DOHH2 (cell line): Measurements from ENCODE around the gene MGAM2.

Experiments used
- H3F3A ChIP-seq: fragments of 200-600 bp; sonication (generic), shearing (Covaris generic); 2 replicates; pipeline ENCODE4 v1.6.0; 2016; ENCODE audit warnings: antibody characterized with exemption, mild to moderate bottlenecking; ENCODE audit not compliant: control insufficient read depth, insufficient read depth
- H3K27ac ChIP-seq: fragments of 200-600 bp; sonication (generic); 2 replicates; pipeline ENCODE4 v1.5.1; 2014; ENCODE audit warnings: low read depth, mild to moderate bottlenecking, low read length, moderate library complexity
- H3K27me3 ChIP-seq: fragments of 200-600 bp; sonication (generic); 2 replicates; pipeline ENCODE4 v1.6.1; 2014; ENCODE audit warnings: mild to moderate bottlenecking, low read length, mixed read lengths; ENCODE audit not compliant: control insufficient read depth
- H3K36me3 ChIP-seq: fragments of 200-600 bp; sonication (generic); 2 replicates; pipeline ENCODE4 v1.6.1; 2014; ENCODE audit warnings: mild to moderate bottlenecking, low read length, moderate library complexity, mixed read lengths; ENCODE audit not compliant: control insufficient read depth
- H3K4me1 ChIP-seq: fragments of 200-600 bp; sonication (generic); 2 replicates; pipeline ENCODE4 v1.6.1; 2014; ENCODE audit warnings: mild to moderate bottlenecking, low read length, mixed read lengths; ENCODE audit not compliant: control insufficient read depth
- H3K4me2 ChIP-seq: fragments of 200-600 bp; sonication (generic); 2 replicates; pipeline ENCODE4 v1.6.0; 2014; ENCODE audit warnings: mild to moderate bottlenecking, low read length, moderate library complexity
- H3K4me3 ChIP-seq: fragments of 200-600 bp; sonication (generic); 2 replicates; pipeline ENCODE4 v1.5.1; 2014; ENCODE audit warnings: mild to moderate bottlenecking, low read length, mixed read lengths
- H3K79me2 ChIP-seq: fragments of 200-600 bp; sonication (generic); 2 replicates; pipeline ENCODE4 v1.6.1; 2014; ENCODE audit warnings: mild to moderate bottlenecking, low read length, mixed read lengths; ENCODE audit not compliant: control insufficient read depth
- H3K9me2 ChIP-seq: fragments of 200-600 bp; sonication (generic); replicated peaks from 2 replicates; pipeline ENCODE4 v1.6.1; 2014; ENCODE audit warnings: mild to moderate bottlenecking, low read length, mixed read lengths; ENCODE audit not compliant: control insufficient read depth
- H3K9me3 ChIP-seq: fragments of 200-600 bp; sonication (generic); 2 replicates; pipeline ENCODE4 v1.6.1; 2014; ENCODE audit warnings: antibody characterized with exemption, low read length, mixed read lengths; ENCODE audit not compliant: control insufficient read depth, insufficient read depth
- H4K20me1 ChIP-seq: fragments of 200-600 bp; sonication (generic); 2 replicates; pipeline ENCODE4 v1.6.0; 2014; ENCODE audit warnings: low read depth, mild to moderate bottlenecking, antibody characterized with exemption, low read length, moderate library complexity; ENCODE audit not compliant: control insufficient read depth, insufficient read depth
- EZH2phosphoT487 ChIP-seq: fragments of 200-600 bp; sonication (generic); IDR thresholded peaks from 2 replicates; pipeline ENCODE4 v1.6.1; 2017; ENCODE audit warnings: borderline replicate concordance, mild to moderate bottlenecking, antibody characterized with exemption, low read length, moderate library complexity, mixed read lengths
- TF ChIP-seq, protein P1 (sequence below): fragments of 200-600 bp; sonication (generic); IDR thresholded peaks from one replicate; pipeline ENCODE4 v1.5.1; 2014; ENCODE audit warnings: antibody characterized with exemption, mild to moderate bottlenecking, low read depth, low read length; ENCODE audit not compliant: poor library complexity, severe bottlenecking

The MGAM2 gene

DNA sequence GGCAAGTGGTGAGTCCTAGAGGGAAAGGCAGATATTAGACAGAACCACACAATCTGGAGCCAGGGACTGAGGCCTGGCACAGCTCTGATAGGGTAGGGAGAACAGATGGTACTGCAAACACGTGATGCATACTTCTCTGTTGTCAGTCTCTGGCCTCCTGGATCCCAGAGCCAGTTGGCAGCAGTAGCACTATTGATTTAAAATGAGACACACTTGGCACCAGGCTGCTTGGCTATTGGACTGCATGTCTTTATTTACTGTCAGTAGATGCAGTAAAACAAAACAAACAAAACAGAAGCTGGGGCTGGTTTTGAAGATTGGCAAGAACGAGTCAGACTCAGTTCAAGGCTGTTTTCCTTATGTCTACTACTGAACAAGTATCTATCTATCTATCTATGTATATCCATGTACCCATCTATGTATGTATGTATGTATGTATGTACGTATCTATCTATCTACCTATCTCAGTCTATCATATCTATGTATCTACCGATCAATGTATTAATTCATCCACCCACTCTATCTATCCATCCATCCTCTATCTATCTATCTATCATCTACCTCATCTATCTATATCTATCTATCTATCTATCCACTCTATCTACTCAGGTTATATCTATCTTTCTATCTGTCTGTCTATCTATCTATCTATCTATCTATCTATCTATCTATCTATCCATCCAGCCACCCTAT lies 23.4 kb upstream of the MGAM2 start:
- H3K36me3 ChIP-seq = no peaks in the 10 kb centered on the region
- no peak overlapping the region for H3K4me3 ChIP-seq
- no peaks in the 10 kb centered on the region for H3K4me1 ChIP-seq
- H3K9me3 ChIP-seq = no peaks in the 10 kb centered on the region
- no peak overlapping the region for H3K4me2 ChIP-seq
- TF ChIP-seq, protein P1, sequence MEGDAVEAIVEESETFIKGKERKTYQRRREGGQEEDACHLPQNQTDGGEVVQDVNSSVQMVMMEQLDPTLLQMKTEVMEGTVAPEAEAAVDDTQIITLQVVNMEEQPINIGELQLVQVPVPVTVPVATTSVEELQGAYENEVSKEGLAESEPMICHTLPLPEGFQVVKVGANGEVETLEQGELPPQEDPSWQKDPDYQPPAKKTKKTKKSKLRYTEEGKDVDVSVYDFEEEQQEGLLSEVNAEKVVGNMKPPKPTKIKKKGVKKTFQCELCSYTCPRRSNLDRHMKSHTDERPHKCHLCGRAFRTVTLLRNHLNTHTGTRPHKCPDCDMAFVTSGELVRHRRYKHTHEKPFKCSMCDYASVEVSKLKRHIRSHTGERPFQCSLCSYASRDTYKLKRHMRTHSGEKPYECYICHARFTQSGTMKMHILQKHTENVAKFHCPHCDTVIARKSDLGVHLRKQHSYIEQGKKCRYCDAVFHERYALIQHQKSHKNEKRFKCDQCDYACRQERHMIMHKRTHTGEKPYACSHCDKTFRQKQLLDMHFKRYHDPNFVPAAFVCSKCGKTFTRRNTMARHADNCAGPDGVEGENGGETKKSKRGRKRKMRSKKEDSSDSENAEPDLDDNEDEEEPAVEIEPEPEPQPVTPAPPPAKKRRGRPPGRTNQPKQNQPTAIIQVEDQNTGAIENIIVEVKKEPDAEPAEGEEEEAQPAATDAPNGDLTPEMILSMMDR = no peak
- no peak for TF ChIP-seq EZH2phosphoT487
- H3K9me2 ChIP-seq = no peaks in the 10 kb centered on the region
- H4K20me1 ChIP-seq = no peaks in the 10 kb centered on the region
- H3K27me3 ChIP-seq = no peaks in the 10 kb centered on the region
- no peaks in the 10 kb centered on the region for H3K79me2 ChIP-seq
- no peak overlapping the region for H3K27ac ChIP-seq
- no peaks in the 10 kb centered on the region for H3F3A ChIP-seq

DNA sequence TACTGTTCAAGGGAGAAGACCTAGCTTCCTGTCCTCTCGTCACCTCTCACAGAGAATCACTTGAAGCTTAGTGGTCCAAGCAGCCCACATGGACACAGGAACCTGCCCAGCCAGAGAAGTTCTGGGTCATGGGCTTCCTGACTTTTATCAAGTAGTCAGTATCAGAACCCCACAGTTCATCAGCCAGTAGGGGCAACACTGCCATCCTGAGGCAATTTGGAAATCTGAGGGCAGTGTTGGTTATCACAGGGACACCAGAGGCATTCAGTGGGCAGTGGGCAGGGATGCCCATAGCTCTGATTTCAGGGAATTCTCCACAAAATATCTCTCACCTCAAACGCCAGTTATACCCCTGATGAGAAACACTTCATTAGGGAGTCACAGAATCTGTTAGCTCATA lies 22.5 kb upstream of the MGAM2 start:
- H4K20me1 ChIP-seq = no peaks in the 10 kb centered on the region
- H3K27ac ChIP-seq = no peak overlapping the region
- no peaks in the 10 kb centered on the region for H3K9me3 ChIP-seq
- no peaks in the 10 kb centered on the region for H3K36me3 ChIP-seq
- H3F3A ChIP-seq = no peaks in the 10 kb centered on the region
- H3K9me2 ChIP-seq = no peaks in the 10 kb centered on the region
- no peak overlapping the region for H3K4me2 ChIP-seq
- H3K4me1 ChIP-seq = no peaks in the 10 kb centered on the region
- no peaks in the 10 kb centered on the region for H3K27me3 ChIP-seq
- TF ChIP-seq, protein P1 = no peak
- TF ChIP-seq EZH2phosphoT487 = no peak
- no peaks in the 10 kb centered on the region for H3K79me2 ChIP-seq
- H3K4me3 ChIP-seq = no peak overlapping the region

DNA sequence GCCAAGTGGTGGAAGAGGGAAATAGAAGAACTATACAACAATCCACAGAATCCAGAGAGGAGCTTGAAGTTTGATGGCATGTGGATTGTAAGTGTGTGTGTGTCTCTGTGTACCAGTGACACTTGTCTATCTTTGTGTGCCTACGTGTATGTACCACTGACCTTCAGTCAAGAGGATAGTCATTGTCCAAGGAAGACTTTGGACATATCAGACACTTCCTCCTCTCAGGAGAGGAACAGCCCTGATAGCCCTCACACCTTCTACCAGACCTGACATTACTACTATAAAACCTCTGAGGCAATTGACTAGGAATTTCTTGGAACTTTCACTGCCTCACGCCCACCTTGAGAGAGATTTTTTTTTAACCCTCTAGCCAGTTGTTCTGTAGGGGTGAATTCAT lies 19.6 kb upstream of the MGAM2 start:
- H3K9me3 ChIP-seq = no peaks in the 10 kb centered on the region
- H3K4me1 ChIP-seq = no peaks in the 10 kb centered on the region
- H3K4me3 ChIP-seq = no peak overlapping the region
- H3K4me2 ChIP-seq = no peak overlapping the region
- no peaks in the 10 kb centered on the region for H3K27me3 ChIP-seq
- H3K27ac ChIP-seq = no peak overlapping the region
- TF ChIP-seq, protein P1 = no peak
- no peak for TF ChIP-seq EZH2phosphoT487
- no peaks in the 10 kb centered on the region for H3K9me2 ChIP-seq
- no peaks in the 10 kb centered on the region for H3K36me3 ChIP-seq
- no peaks in the 10 kb centered on the region for H3K79me2 ChIP-seq
- H4K20me1 ChIP-seq = no peaks in the 10 kb centered on the region
- H3F3A ChIP-seq = no peaks in the 10 kb centered on the region
